ENCODE measurements around the gene CDH20. TPM values are rescaled to one million over a fixed set of nuclear protein-coding genes. Genes with fewer than 3 reads are reported as not detected.

CDH20 gene
- polyA plus RNA-seq, 1 donor (not counting 4 experiments of a cell fraction or from before 2014, with no cell fraction given), result not detected

GRCh38 chr18:61419763-61420162 lies 86.5 kb downstream of the CDH20 start:
- H3K36me3 ChIP-seq (ENCODE audit: control insufficient read depth in 2 of 2, extremely low read depth in 1 of 2, insufficient read depth in 2 of 2, low read length in 2 of 2), result no peaks in the 10 kb centered on the region
- H3K9me1 ChIP-seq (ENCODE audit: control insufficient read depth, extremely low read depth, insufficient read depth, low read length), result no peaks in the 10 kb centered on the region
- no peak for TF ChIP-seq EZH2 (IDR thresholded peaks at IDR 0.05; ENCODE audit: low read length)
- TF ChIP-seq CTCF (optimal IDR thresholded peaks at IDR 0.05 in 1 of 3, IDR thresholded peaks at IDR 0.05 in 1 of 3, conservative IDR thresholded peaks at IDR 0.05 in 1 of 3; ENCODE audit: extremely low read depth in 1 of 3, insufficient read depth in 2 of 3, low read length in 3 of 3), result no peak
- FAIRE-seq (no peak), DNase-seq (ENCODE audit: low read depth, low spot score) (no peak)
- no peak overlapping the region for H3K4me3 ChIP-seq (ENCODE audit: control insufficient read depth in 2 of 3, extremely low read depth in 1 of 3, insufficient read depth in 2 of 3, low read depth in 1 of 3, low read length in 3 of 3)
- no peak overlapping the region for H3K9ac ChIP-seq (ENCODE audit: control insufficient read depth, extremely low read depth, insufficient read depth, low read length)
- no peaks in the 10 kb centered on the region for H3K79me2 ChIP-seq (ENCODE audit: control insufficient read depth, insufficient read depth, low read length)
- H3K4me2 ChIP-seq (ENCODE audit: control insufficient read depth, extremely low read depth, insufficient read depth, low read depth, low read length), result no peak overlapping the region
- no peak overlapping the region for H2AFZ ChIP-seq (ENCODE audit: control insufficient read depth, low read length)
- no peaks in the 10 kb centered on the region for H3K27me3 ChIP-seq (ENCODE audit: control insufficient read depth, extremely low read depth, insufficient read depth, low read length)
- no peaks in the 10 kb centered on the region for H3K9me3 ChIP-seq (ENCODE audit: control insufficient read depth, low read depth, low read length)
- no peak overlapping the region for H3K27ac ChIP-seq (ENCODE audit: control insufficient read depth, insufficient read depth, low read length)
- no peaks in the 10 kb centered on the region for H4K20me1 ChIP-seq (ENCODE audit: control insufficient read depth, extremely low read depth, insufficient read depth, low read length)
- no peaks in the 10 kb centered on the region for H3K4me1 ChIP-seq (ENCODE audit: control insufficient read depth, extremely low read depth, insufficient read depth, low read length)
- dilution Hi-C loops (cut with MboI; ENCODE audit: extremely low pct_ligation_motif_present, low sequenced_read_pairs), result no loop called here

DNA sequence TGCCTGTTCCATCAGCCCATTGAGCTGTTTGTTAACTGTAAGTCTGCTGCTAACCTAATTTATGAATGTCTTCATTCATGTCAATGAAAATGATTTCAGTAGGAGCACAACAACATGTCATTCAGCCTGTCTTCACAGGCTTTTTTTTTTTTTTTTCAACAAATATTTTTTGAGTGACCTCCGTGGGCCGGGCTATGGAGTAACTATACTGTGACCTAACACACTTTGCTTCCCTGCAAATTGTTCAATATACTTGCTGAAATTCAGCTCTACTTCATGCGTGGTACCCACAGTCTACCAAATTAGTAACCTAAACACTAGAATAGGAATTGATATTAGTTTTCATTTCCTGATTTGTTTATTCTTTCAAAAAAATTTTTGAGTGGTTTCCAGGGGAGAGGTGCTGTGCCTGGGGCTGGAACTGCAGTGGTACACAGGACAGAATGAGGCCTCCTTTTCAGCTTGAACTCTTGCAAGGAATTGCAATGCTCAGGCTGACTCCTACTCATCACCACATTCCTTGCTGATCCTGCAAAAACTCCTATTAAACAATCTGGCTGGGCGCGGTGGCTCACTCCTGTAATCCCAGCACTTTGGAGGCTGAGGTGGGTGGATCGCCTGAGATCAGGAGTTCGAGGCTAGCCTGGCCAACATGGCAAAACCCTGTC lies 87.1 kb downstream of the CDH20 start:
- dilution Hi-C loops (cut with MboI; ENCODE audit: extremely low pct_ligation_motif_present, low sequenced_read_pairs), result no loop called here
- FAIRE-seq (no peak), DNase-seq (ENCODE audit: low read depth, low spot score) (no peak)
- no peak for TF ChIP-seq CTCF (optimal IDR thresholded peaks at IDR 0.05 in 1 of 3, IDR thresholded peaks at IDR 0.05 in 1 of 3, conservative IDR thresholded peaks at IDR 0.05 in 1 of 3; ENCODE audit: extremely low read depth in 1 of 3, insufficient read depth in 2 of 3, low read length in 3 of 3)
- TF ChIP-seq EZH2 (IDR thresholded peaks at IDR 0.05; ENCODE audit: low read length), result no peak
- Histone ChIP-seq H3K27me3 (ENCODE audit: control insufficient read depth, extremely low read depth, insufficient read depth, low read length) (no peaks in the 10 kb centered on the region), H3K4me2 (ENCODE audit: control insufficient read depth, extremely low read depth, insufficient read depth, low read depth, low read length) (no peak overlapping the region), H3K79me2 (ENCODE audit: control insufficient read depth, insufficient read depth, low read length) (no peaks in the 10 kb centered on the region), H4K20me1 (ENCODE audit: control insufficient read depth, extremely low read depth, insufficient read depth, low read length) (no peaks in the 10 kb centered on the region), H2AFZ (ENCODE audit: control insufficient read depth, low read length) (no peak overlapping the region), H3K9me1 (ENCODE audit: control insufficient read depth, extremely low read depth, insufficient read depth, low read length) (no peaks in the 10 kb centered on the region), H3K4me3 (ENCODE audit: control insufficient read depth in 2 of 3, extremely low read depth in 1 of 3, insufficient read depth in 2 of 3, low read depth in 1 of 3, low read length in 3 of 3) (no peak overlapping the region), H3K9me3 (ENCODE audit: control insufficient read depth, low read depth, low read length) (no peaks in the 10 kb centered on the region), H3K4me1 (ENCODE audit: control insufficient read depth, extremely low read depth, insufficient read depth, low read length) (no peaks in the 10 kb centered on the region), H3K36me3 (ENCODE audit: control insufficient read depth in 2 of 2, extremely low read depth in 1 of 2, insufficient read depth in 2 of 2, low read length in 2 of 2) (no peaks in the 10 kb centered on the region), H3K27ac (ENCODE audit: control insufficient read depth, insufficient read depth, low read length) (no peak overlapping the region), H3K9ac (ENCODE audit: control insufficient read depth, extremely low read depth, insufficient read depth, low read length) (no peak overlapping the region)
